Stomach (tissue), 9 donors: ENCODE results near the gene PRR5. TPM values are rescaled to one million over a fixed set of nuclear protein-coding genes. Genes with fewer than 3 reads are reported as not detected.

Experiments
- DNase-seq, 2 donors: peaks; one replicate each; pipeline versions ENCODE4 v3.0.0 to v3.0.0-alpha.2; 2013 to 2019
- H3K27ac ChIP-seq, 5 donors: fragments of 200-600 bp in 4 of 5; sonication (generic) in 4 of 5; one replicate each; pipeline ENCODE4 v1.5.1; 2013 to 2019; ENCODE audit warnings: mild to moderate bottlenecking in 1 of 5, moderate library complexity in 1 of 5
- H3K27me3 ChIP-seq, 3 donors: fragments of 200-600 bp; sonication (generic); one replicate each; pipeline ENCODE4 v1.5.1; 2017 to 2019; ENCODE audit warnings: mixed run types in 1 of 3
- H3K36me3 ChIP-seq, 4 donors: fragments of 200-600 bp; sonication (generic); 1 replicate in 3 of 4; 2 replicates in 1 of 4; pipeline ENCODE4 v1.5.1; 2016 to 2019
- H3K4me1 ChIP-seq, 4 donors: fragments of 200-600 bp; sonication (generic); one replicate each; pipeline ENCODE4 v1.5.1; 2016 to 2019
- H3K4me3 ChIP-seq, 4 donors: fragments of 200-600 bp; sonication (generic) in 3 of 4; one replicate each; pipeline ENCODE4 v1.5.1; 2016 to 2019; ENCODE audit warnings: mild to moderate bottlenecking in 1 of 4
- H3K9me3 ChIP-seq, 4 donors: fragments of 200-600 bp; sonication (generic); one replicate each; pipeline ENCODE4 v1.5.1; 2016 to 2019
- EP300 ChIP-seq: sonication (generic); formaldehyde crosslinking; IDR thresholded peaks from one replicate; pipeline ENCODE4 v1.6.1; 2017; ENCODE audit warnings: antibody characterized with exemption
- POLR2A ChIP-seq, 4 donors: fragments of 450-650 bp; IDR thresholded peaks; one replicate each; pipeline ENCODE4 v1.6.1; 2016; ENCODE audit warnings: antibody characterized with exemption in 4 of 4, control low read depth in 2 of 4, mild to moderate bottlenecking in 1 of 4, moderate library complexity in 1 of 4
- POLR2AphosphoS5 ChIP-seq, 3 donors: sonication (generic); formaldehyde crosslinking; IDR thresholded peaks; one replicate each; pipeline ENCODE4 v1.6.1; 2016; ENCODE audit warnings: antibody characterized with exemption in 3 of 3
- WGBS, 5 donors: extraction: QIAGEN DNeasy Blood & Tissue Kit in 3 of 5; methylation state at CpG; one replicate each; pipeline versions ENCODE4 v1.1.5 to v1.1.7; 2013 to 2018; 5-methylcytosine and 5-hydroxymethylcytosine counted together
- intact Hi-C: fragments of 100-400 bp; cut with DNase I; formaldehyde crosslinking; loops from one replicate; pipeline ENCODE4 v1.15.1; 2023; ENCODE audit warnings: low total_unique reads
- polyA plus RNA-seq, 3 donors: library from polyadenylated mRNA; stranded (reverse); fragments of 200-250 nt; gene quantifications; one replicate each; pipeline ENCODE4 v1.2.3, GENCODE V29; 2013
- total RNA-seq, 5 donors: library from RNA; depleted of rRNA; stranded (reverse); fragments of >200 nt; gene quantifications; one replicate each; pipeline versions ENCODE4 v1.1.0 to v1.2.3, GENCODE V29; 2014 to 2016
- TF ChIP-seq, protein P1 (sequence below), 7 experiments: fragments of 450-650 bp in 4 of 7; fragments of 200-600 bp in 3 of 7; sonication (generic) in 3 of 7; IDR thresholded peaks; one replicate each; pipeline ENCODE4 v1.5.1; 2016 to 2019; ENCODE audit warnings: antibody characterized with exemption in 7 of 7, control low read depth in 2 of 7, mild to moderate bottlenecking in 1 of 7
- donor health status: healthy with polysubstance abuse.
- donor health status: Bipolar disorder and iron deficiency.
- donor health status: healthy.

Gene PRR5
- total and polyA plus RNA-seq, 8 donors = 8.3 to 36.5 (median 17.9) TPM; not detected in 1

- TF ChIP-seq EP300 = no peak
- TF ChIP-seq, protein P1, sequence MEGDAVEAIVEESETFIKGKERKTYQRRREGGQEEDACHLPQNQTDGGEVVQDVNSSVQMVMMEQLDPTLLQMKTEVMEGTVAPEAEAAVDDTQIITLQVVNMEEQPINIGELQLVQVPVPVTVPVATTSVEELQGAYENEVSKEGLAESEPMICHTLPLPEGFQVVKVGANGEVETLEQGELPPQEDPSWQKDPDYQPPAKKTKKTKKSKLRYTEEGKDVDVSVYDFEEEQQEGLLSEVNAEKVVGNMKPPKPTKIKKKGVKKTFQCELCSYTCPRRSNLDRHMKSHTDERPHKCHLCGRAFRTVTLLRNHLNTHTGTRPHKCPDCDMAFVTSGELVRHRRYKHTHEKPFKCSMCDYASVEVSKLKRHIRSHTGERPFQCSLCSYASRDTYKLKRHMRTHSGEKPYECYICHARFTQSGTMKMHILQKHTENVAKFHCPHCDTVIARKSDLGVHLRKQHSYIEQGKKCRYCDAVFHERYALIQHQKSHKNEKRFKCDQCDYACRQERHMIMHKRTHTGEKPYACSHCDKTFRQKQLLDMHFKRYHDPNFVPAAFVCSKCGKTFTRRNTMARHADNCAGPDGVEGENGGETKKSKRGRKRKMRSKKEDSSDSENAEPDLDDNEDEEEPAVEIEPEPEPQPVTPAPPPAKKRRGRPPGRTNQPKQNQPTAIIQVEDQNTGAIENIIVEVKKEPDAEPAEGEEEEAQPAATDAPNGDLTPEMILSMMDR (IDR thresholded peaks at IDR 0.05) = no peak
- no peak for TF ChIP-seq POLR2A (IDR thresholded peaks at IDR 0.05)
- no peak for TF ChIP-seq POLR2AphosphoS5 (IDR thresholded peaks at IDR 0.05)
- no peak for DNase-seq
- Histone ChIP-seq H3K27ac (no peak overlapping the region), H3K36me3 (no peaks in the 10 kb centered on the region), H3K4me1 (peaks cover 0 to 14% (median 7%) of the 10 kb centered on the region in 4 donors), H3K9me3 (no peaks in the 10 kb centered on the region), H3K27me3 (peaks cover 0 to 18% (median 0%) of the 10 kb centered on the region in 3 donors), H3K4me3 (no peak overlapping the region)
- WGBS, 5 donors = 39 to 55% (median 47%) methylated on average over 4 of the region's 4 CpGs
- intact Hi-C loops = no loop called here
Observed at GRCh38 chr22:44764974-44765373, 63.0 kb downstream of the PRR5 start.

DNA sequence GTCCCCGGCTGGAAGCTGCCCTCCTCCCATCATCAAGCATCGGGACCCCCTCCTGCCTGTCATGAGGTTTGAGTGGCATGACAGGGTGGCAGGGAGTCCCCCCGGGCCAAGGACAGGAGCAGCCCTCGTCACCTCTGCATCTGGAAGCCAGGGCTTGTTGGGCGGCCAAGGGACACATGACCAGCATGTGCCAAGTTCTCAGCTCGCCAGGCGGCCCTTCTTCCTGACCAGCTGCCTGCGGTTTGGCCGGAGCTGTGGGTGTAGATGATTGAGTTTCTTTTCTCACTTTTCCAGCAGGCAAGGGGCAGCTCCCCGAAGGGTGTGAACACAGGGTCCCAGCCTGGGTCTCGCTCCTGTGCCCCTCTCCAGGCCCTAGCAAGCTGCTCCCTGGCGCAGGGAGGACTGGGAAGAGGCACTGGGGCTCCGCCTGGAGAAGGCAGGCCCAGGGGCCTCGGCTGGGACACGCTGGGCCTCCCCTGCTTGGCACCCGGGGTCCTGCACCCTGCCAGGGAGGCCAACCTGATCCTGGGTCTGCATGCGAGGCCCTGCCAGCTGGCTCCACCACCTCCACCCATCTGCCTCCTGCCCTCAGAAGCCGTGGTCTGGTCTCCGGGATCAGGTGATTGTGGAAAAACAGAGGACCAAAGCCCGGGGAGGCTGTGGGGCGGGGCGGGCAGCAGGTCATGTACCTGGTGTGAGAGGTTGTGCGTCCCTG is 63.7 kb downstream of the PRR5 start:
- Histone ChIP-seq H3K27ac (no peak overlapping the region), H3K9me3 (no peaks in the 10 kb centered on the region), H3K4me3 (no peak overlapping the region), H3K4me1 (peaks cover 0 to 14% (median 7%) of the 10 kb centered on the region in 4 donors), H3K27me3 (peaks cover 0 to 18% (median 0%) of the 10 kb centered on the region in 3 donors), H3K36me3 (no peaks in the 10 kb centered on the region)
- 42 to 67% (median 49%) methylated on average over 18 to 23 of the region's 23 CpGs for WGBS, 5 donors
- DNase-seq = peak in 1 of 2 donors; percentile 63
- TF ChIP-seq POLR2A (IDR thresholded peaks at IDR 0.05) = no peak
- intact Hi-C loops = no loop called here

- no peaks in the 10 kb centered on the region for H3K27me3 ChIP-seq
- no peaks in the 10 kb centered on the region for H3K4me1 ChIP-seq
- DNase-seq = no peak
- WGBS, 5 donors = 79 to 98% (median 94%) methylated on average over 1 of the region's 1 CpG
- no peak overlapping the region for H3K27ac ChIP-seq
- no peaks in the 10 kb centered on the region for H3K36me3 ChIP-seq
- intact Hi-C loops = no loop called here
- TF ChIP-seq POLR2AphosphoS5 (IDR thresholded peaks at IDR 0.05) (no peak), POLR2A (IDR thresholded peaks at IDR 0.05) (no peak), EP300 (no peak)
- TF ChIP-seq, protein P1 (IDR thresholded peaks at IDR 0.05) = no peak
- H3K4me3 ChIP-seq = no peak overlapping the region
- peaks cover 0 to 14% (median 7%) of the 10 kb centered on the region in 4 donors for H3K9me3 ChIP-seq
Observed at GRCh38 chr22:44773082-44773481, 71.1 kb downstream of the PRR5 start.

GRCh38 chr22:44775862-44776261 is 73.9 kb downstream of the PRR5 start:
- no peaks in the 10 kb centered on the region for H3K36me3 ChIP-seq
- TF ChIP-seq, protein P1 (IDR thresholded peaks at IDR 0.05) = no peak
- no peak for TF ChIP-seq POLR2AphosphoS5 (IDR thresholded peaks at IDR 0.05)
- TF ChIP-seq POLR2A (IDR thresholded peaks at IDR 0.05) = no peak
- no peaks in the 10 kb centered on the region for H3K4me1 ChIP-seq
- H3K27me3 ChIP-seq = no peaks in the 10 kb centered on the region
- intact Hi-C loops = no loop called here
- no peak for DNase-seq
- 88 to 94% (median 92%) methylated on average over 5 of the region's 5 CpGs for WGBS, 5 donors
- H3K9me3 ChIP-seq = peaks cover 0 to 14% (median 7%) of the 10 kb centered on the region in 4 donors
- no peak overlapping the region for H3K27ac ChIP-seq
- H3K4me3 ChIP-seq = no peak overlapping the region
